ENCODE results near the gene TMEM108. TPM values are rescaled to one million over a fixed set of nuclear protein-coding genes. Genes with fewer than 3 reads are reported as not detected.

Gene TMEM108
- total RNA-seq, 1 experiment from 2014 or later, result not detected

DNA sequence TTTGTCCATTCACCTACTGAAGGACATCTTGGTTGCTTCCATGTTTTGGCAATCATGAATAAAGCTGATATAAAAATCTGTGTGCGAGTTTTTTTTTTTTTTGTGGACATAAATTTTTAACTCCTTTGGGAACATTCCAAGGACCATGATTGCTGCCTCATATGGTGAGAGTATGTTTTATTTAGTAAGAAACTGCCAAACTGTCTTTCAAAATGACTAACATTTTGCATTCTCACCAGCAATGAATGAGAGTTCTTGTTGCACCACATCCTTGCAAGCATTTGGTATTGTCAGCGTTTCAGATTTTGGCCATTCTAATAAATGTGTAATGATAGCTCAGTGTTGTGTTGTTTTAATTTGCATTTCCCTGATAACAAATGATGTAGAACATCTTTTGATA, 12.7 kb downstream of the TMEM108 start:
- H4K20me1 ChIP-seq (ENCODE audit: insufficient read depth), result no peaks in the 10 kb centered on the region
- peaks cover 46% of the 10 kb centered on the region for H3K27me3 ChIP-seq (ENCODE audit: insufficient read depth, low read length)
- no peaks in the 10 kb centered on the region for H3K79me2 ChIP-seq (ENCODE audit: insufficient read depth, low read length)
- H3K4me2 ChIP-seq (ENCODE audit: low read length), result no peak overlapping the region
- TF ChIP-seq ZNF274 (IDR thresholded peaks at IDR 0.05; ENCODE audit: low read depth, low read length) (no peak), CEBPB (IDR thresholded peaks at IDR 0.05; ENCODE audit: low read depth) (no peak), EGR1 (IDR thresholded peaks at IDR 0.05; ENCODE audit: low read depth) (no peak), YY1 (IDR thresholded peaks at IDR 0.05; ENCODE audit: extremely low read depth, insufficient replicate concordance, low read depth, low read length) (no peak), POLR2AphosphoS5 (IDR thresholded peaks at IDR 0.05; ENCODE audit: low read depth, low read length) (no peak)
- TF ChIP-seq, protein P1, sequence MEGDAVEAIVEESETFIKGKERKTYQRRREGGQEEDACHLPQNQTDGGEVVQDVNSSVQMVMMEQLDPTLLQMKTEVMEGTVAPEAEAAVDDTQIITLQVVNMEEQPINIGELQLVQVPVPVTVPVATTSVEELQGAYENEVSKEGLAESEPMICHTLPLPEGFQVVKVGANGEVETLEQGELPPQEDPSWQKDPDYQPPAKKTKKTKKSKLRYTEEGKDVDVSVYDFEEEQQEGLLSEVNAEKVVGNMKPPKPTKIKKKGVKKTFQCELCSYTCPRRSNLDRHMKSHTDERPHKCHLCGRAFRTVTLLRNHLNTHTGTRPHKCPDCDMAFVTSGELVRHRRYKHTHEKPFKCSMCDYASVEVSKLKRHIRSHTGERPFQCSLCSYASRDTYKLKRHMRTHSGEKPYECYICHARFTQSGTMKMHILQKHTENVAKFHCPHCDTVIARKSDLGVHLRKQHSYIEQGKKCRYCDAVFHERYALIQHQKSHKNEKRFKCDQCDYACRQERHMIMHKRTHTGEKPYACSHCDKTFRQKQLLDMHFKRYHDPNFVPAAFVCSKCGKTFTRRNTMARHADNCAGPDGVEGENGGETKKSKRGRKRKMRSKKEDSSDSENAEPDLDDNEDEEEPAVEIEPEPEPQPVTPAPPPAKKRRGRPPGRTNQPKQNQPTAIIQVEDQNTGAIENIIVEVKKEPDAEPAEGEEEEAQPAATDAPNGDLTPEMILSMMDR (IDR thresholded peaks at IDR 0.05 in 2 of 3, conservative IDR thresholded peaks at IDR 0.05 in 1 of 3; ENCODE audit: borderline replicate concordance in 1 of 3, insufficient read depth in 1 of 3, low read depth in 2 of 3, low read length in 2 of 3), result no peak
- TF ChIP-seq, protein P2, sequence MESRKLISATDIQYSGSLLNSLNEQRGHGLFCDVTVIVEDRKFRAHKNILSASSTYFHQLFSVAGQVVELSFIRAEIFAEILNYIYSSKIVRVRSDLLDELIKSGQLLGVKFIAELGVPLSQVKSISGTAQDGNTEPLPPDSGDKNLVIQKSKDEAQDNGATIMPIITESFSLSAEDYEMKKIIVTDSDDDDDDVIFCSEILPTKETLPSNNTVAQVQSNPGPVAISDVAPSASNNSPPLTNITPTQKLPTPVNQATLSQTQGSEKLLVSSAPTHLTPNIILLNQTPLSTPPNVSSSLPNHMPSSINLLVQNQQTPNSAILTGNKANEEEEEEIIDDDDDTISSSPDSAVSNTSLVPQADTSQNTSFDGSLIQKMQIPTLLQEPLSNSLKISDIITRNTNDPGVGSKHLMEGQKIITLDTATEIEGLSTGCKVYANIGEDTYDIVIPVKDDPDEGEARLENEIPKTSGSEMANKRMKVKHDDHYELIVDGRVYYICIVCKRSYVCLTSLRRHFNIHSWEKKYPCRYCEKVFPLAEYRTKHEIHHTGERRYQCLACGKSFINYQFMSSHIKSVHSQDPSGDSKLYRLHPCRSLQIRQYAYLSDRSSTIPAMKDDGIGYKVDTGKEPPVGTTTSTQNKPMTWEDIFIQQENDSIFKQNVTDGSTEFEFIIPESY (IDR thresholded peaks at IDR 0.05; ENCODE audit: extremely low read depth, insufficient replicate concordance, low read length), result no peak
- ATAC-seq, result no peak
- no peak overlapping the region for H3K27ac ChIP-seq (ENCODE audit: low read depth, low read length)
- no peaks in the 10 kb centered on the region for H3K9me2 ChIP-seq (ENCODE audit: insufficient read depth)
- POLR2A ChIA-PET, result no interaction called here
- CTCF ChIA-PET, result interaction anchor here (1.1 kb wide), 1 partner anchor 322 kb away, joined by 3 read pairs; no protein-coding TSS in a partner anchor
- no peaks in the 10 kb centered on the region for H3K36me3 ChIP-seq (ENCODE audit: control insufficient read depth in 1 of 2, insufficient read depth in 2 of 2, low read length in 2 of 2)
- no peaks in the 10 kb centered on the region for H3K4me1 ChIP-seq (ENCODE audit: control insufficient read depth in 1 of 2, insufficient read depth in 2 of 2, low read length in 2 of 2)
- no peak overlapping the region for H3K4me3 ChIP-seq (replicated peaks in 1 of 2; ENCODE audit: low read depth in 1 of 2, low read length in 2 of 2)
- no peaks in the 10 kb centered on the region for H3K9me3 ChIP-seq (ENCODE audit: control insufficient read depth in 1 of 2, insufficient read depth in 1 of 2, low read depth in 1 of 2, low read length in 2 of 2)
- RAD21 ChIA-PET (ENCODE audit: low non-redundant PET in 1 of 2, low total read pairs in 2 of 2, uncharacterized antibody in 2 of 2, unreplicated experiment in 2 of 2), result no interaction called here
- H3K9ac ChIP-seq (ENCODE audit: low read length), result no peak overlapping the region
- no peak overlapping the region for H2AFZ ChIP-seq (ENCODE audit: low read depth, low read length, poor library complexity, severe bottlenecking)
- no TSS peak for BruUV-seq (replicated peaks)
- no peak for DNase-seq (ENCODE audit: low read depth, low spot score)
- intact Hi-C loops (cut with micrococcal nuclease), result no loop called here
